Peyer's patch (tissue), 4 donors: ENCODE data around the gene SMAD9. TPM values are rescaled to one million over a fixed set of nuclear protein-coding genes. Genes with fewer than 3 reads are reported as not detected.

Experiments
- DNase-seq, 3 donors: peaks; one replicate each; pipeline ENCODE4 v3.0.0-alpha.2; 2017 to 2019
- H3K27ac ChIP-seq, 4 donors: fragments of 200-600 bp; sonication (generic); one replicate each; pipeline ENCODE4 v1.5.1; 2016 to 2019
- H3K27me3 ChIP-seq, 2 donors: fragments of 200-600 bp; sonication (generic); one replicate each; pipeline ENCODE4 v1.5.1; 2019
- H3K36me3 ChIP-seq, 3 donors: fragments of 200-600 bp; sonication (generic); one replicate each; pipeline ENCODE4 v1.5.1; 2016 to 2019
- H3K4me1 ChIP-seq, 4 donors: fragments of 200-600 bp; sonication (generic); one replicate each; pipeline ENCODE4 v1.5.1; 2016 to 2019
- H3K4me3 ChIP-seq, 4 donors: fragments of 200-600 bp; sonication (generic); 1 replicate in 3 of 4; 2 replicates in 1 of 4; pipeline ENCODE4 v1.5.1; 2016 to 2019; ENCODE audit warnings: mild to moderate bottlenecking in 1 of 4
- H3K9me3 ChIP-seq, 4 donors: fragments of 200-600 bp; sonication (generic); one replicate each; pipeline ENCODE4 v1.5.1; 2016 to 2019; ENCODE audit warnings: mild to moderate bottlenecking in 1 of 4
- CTCF ChIP-seq, 6 experiments: fragments of 450-650 bp in 4 of 6; fragments of 200-600 bp in 2 of 6; sonication (generic) in 1 of 6; IDR thresholded peaks; one replicate each; pipeline ENCODE4 v1.5.1; 2017 to 2019; ENCODE audit warnings: antibody characterized with exemption in 6 of 6, mild to moderate bottlenecking in 3 of 6, moderate library complexity in 1 of 6
- POLR2A ChIP-seq, 2 donors: fragments of 450-650 bp; IDR thresholded peaks; one replicate each; pipeline ENCODE4 v1.5.1; 2017; ENCODE audit warnings: antibody characterized with exemption in 2 of 2, mild to moderate bottlenecking in 2 of 2, moderate library complexity in 2 of 2
- total RNA-seq, 4 donors: library from RNA; depleted of rRNA; stranded (reverse); fragments of >200 nt; gene quantifications; one replicate each; pipeline ENCODE4 v1.1.0, GENCODE V29; 2016

The SMAD9 gene
- total RNA-seq, 4 donors from 2014 or later: 3.2 to 10.7 (median 4.0) TPM

- Histone ChIP-seq H3K27ac (no peak overlapping the region), H3K27me3 (no peaks in the 10 kb centered on the region), H3K9me3 (no peaks in the 10 kb centered on the region), H3K4me1 (no peaks in the 10 kb centered on the region), H3K36me3 (peaks cover 0 to 5% (median 0%) of the 10 kb centered on the region in 3 donors), H3K4me3 (no peak overlapping the region)
- TF ChIP-seq CTCF (IDR thresholded peaks at IDR 0.05) (no peak), POLR2A (IDR thresholded peaks at IDR 0.05) (no peak)
- DNase-seq: no peak
These were observed 85.7 kb downstream of the SMAD9 start for GRCh38 chr13:36834299-36834698.

GRCh38 chr13:36831291-36831690, 88.7 kb downstream of the SMAD9 start:
- H3K4me1 ChIP-seq: no peaks in the 10 kb centered on the region
- no peak overlapping the region for H3K4me3 ChIP-seq
- DNase-seq: no peak
- no peaks in the 10 kb centered on the region for H3K27me3 ChIP-seq
- peaks cover 0 to 18% (median 0%) of the 10 kb centered on the region in 3 donors for H3K36me3 ChIP-seq
- H3K27ac ChIP-seq: no peak overlapping the region
- no peaks in the 10 kb centered on the region for H3K9me3 ChIP-seq
- TF ChIP-seq CTCF (IDR thresholded peaks at IDR 0.05) (no peak), POLR2A (IDR thresholded peaks at IDR 0.05) (no peak)

GRCh38 chr13:36829753-36830152, 90.3 kb downstream of the SMAD9 start:
- DNase-seq: no peak
- no peaks in the 10 kb centered on the region for H3K27me3 ChIP-seq
- H3K27ac ChIP-seq: no peak overlapping the region
- no peaks in the 10 kb centered on the region for H3K9me3 ChIP-seq
- no peaks in the 10 kb centered on the region for H3K4me1 ChIP-seq
- TF ChIP-seq CTCF (IDR thresholded peaks at IDR 0.05): no peak
- TF ChIP-seq POLR2A (IDR thresholded peaks at IDR 0.05): no peak
- H3K4me3 ChIP-seq: no peak overlapping the region
- peaks cover 0 to 18% (median 0%) of the 10 kb centered on the region in 3 donors for H3K36me3 ChIP-seq

GRCh38 chr13:36822785-36823184, 97.3 kb downstream of the SMAD9 start:
- Histone ChIP-seq H3K27me3 (no peaks in the 10 kb centered on the region), H3K4me1 (peaks cover 0 to 18% (median 3%) of the 10 kb centered on the region in 4 donors), H3K4me3 (no peak overlapping the region), H3K27ac (no peak overlapping the region), H3K36me3 (peaks cover 0 to 8% (median 0%) of the 10 kb centered on the region in 3 donors), H3K9me3 (no peaks in the 10 kb centered on the region)
- DNase-seq: no peak
- TF ChIP-seq POLR2A (IDR thresholded peaks at IDR 0.05) (no peak), CTCF (IDR thresholded peaks at IDR 0.05) (no peak)

DNA sequence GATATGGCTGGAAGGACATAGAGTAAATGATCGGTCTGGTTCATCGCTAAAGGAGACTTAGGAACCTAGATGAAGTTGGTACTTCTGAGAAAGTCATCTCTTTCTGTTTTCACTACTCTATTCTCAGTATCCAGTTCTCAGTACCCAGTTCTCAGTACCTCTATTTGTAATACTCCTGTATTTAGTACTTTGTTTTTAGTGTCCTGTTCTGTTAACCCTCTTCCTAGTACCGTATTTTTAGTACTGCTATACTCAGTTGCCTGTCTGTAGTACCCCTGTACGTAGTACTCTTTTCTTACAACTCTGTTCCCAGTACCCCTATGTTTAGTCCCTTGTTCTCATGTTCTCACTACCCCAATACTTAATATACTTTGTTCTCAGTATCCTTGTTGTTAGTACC, 99.8 kb downstream of the SMAD9 start:
- peaks cover 0 to 18% (median 3%) of the 10 kb centered on the region in 4 donors for H3K4me1 ChIP-seq
- H3K4me3 ChIP-seq: peak overlapping the region; percentile 84 to 91 (median 89)
- TF ChIP-seq POLR2A (IDR thresholded peaks at IDR 0.05) (no peak), CTCF (IDR thresholded peaks at IDR 0.05) (no peak)
- H3K27ac ChIP-seq: no peak overlapping the region
- no peaks in the 10 kb centered on the region for H3K27me3 ChIP-seq
- H3K36me3 ChIP-seq: no peaks in the 10 kb centered on the region
- no peak for DNase-seq
- H3K9me3 ChIP-seq: no peaks in the 10 kb centered on the region

GRCh38 chr13:36819739-36820090, 100.3 kb downstream of the SMAD9 start:
- Histone ChIP-seq H3K27me3 (no peaks in the 10 kb centered on the region), H3K27ac (peak overlapping the region; percentile 72 to 92 (median 80)), H3K4me1 (peaks cover 0 to 18% (median 3%) of the 10 kb centered on the region in 4 donors), H3K9me3 (no peaks in the 10 kb centered on the region), H3K4me3 (peak overlapping the region; percentile 84 to 91 (median 89)), H3K36me3 (no peaks in the 10 kb centered on the region)
- DNase-seq: no peak
- no peak for TF ChIP-seq CTCF (IDR thresholded peaks at IDR 0.05)
